Activated T-helper 2 cell treated with anti-CD3 and anti-CD28 coated beads, Interferon-gamma antibody, Interleukin-2, Interleukin-4, amounts not matched to agents 10 μg/mL and 5 μg/mL and 100 μg/mL, durations not matched to agents 14 hours and 24 hours and 36 hours (primary cell): ENCODE results near the gene SGMS1. TPM values are rescaled to one million over a fixed set of nuclear protein-coding genes. Genes with fewer than 3 reads are reported as not detected.

Experiments used
- DNase-seq: peaks from one replicate; pipeline ENCODE4 v3.0.0; 2021; ENCODE audit warnings: low spot score
- H3K27ac Mint-ChIP-seq: one replicate; pipeline ENCODE4 v1.8.0; 2021; ENCODE audit warnings: mixed read lengths
- H3K27me3 Mint-ChIP-seq: one replicate; pipeline ENCODE4 v1.8.0; 2021; ENCODE audit warnings: low read depth, mixed read lengths
- H3K36me3 Mint-ChIP-seq: one replicate; pipeline ENCODE4 v1.8.0; 2021; ENCODE audit warnings: low read depth, mixed read lengths
- H3K4me1 Mint-ChIP-seq: one replicate; pipeline ENCODE4 v1.8.0; 2021; ENCODE audit warnings: low read depth, mixed read lengths
- H3K4me3 Mint-ChIP-seq: one replicate; pipeline ENCODE4 v1.8.0; 2021; ENCODE audit warnings: low read depth, mild to moderate bottlenecking, moderate library complexity, mixed read lengths
- H3K9me3 Mint-ChIP-seq: one replicate; pipeline ENCODE4 v1.8.0; 2021; ENCODE audit warnings: mixed read lengths
- intact Hi-C: fragments of 100-400 bp; cut with micrococcal nuclease; formaldehyde crosslinking; loops from one replicate; pipeline ENCODE4 v1.15.1; 2023
- total RNA-seq: library from RNA; stranded (reverse); gene quantifications from 2 replicates; pipeline ENCODE4 v1.2.3, GENCODE V29; 2022

The SGMS1 gene
- total RNA-seq, 1 donor from 2014 or later, result 10.7 TPM

DNA sequence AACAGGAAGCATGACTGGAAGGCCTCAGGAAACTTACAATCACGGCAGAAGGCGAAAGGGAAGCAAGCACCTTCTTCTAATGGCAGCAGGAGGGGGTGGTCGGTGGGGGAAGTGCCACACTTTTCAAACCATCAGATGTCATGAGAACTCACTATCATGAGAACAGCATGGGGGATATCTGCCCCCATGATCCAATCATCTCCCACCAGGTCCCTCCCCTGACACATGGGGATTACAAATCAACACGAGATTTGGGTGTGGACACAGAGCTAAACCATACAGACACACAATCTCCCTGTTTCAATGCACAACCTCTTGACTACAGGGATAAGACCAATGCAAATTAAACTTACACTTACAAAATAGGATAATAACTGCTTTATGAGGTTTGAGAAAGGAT lies 97.6 kb downstream of the SGMS1 start:
- Mint-ChIP-seq H3K36me3 (peaks cover 10% of the 10 kb centered on the region), H3K4me3 (no peak overlapping the region), H3K27me3 (peaks cover 2% of the 10 kb centered on the region), H3K27ac (no peak overlapping the region), H3K4me1 (peaks cover 14% of the 10 kb centered on the region), H3K9me3 (no peaks in the 10 kb centered on the region)
- intact Hi-C loops, result no loop called here
- DNase-seq, result no peak

DNA sequence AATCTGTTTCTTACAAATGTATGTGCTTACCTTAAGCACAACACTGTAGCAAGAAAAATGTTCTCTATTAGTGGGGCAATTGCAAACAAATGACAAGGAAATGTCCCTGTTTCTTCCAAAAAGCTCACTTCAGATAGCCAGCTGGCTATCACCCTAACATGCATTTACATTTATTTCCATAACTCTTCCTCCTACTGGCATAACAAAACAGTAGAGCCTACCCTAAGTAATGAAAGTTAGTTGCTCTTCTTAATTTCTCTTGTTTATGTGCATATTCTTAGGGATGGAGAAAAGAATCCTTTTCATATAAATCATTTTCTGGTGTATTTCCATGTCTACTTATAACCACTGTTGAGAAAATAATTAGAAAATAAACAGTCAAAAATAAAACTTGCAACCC lies 100.4 kb downstream of the SGMS1 start:
- H3K4me1 Mint-ChIP-seq, result peaks cover 13% of the 10 kb centered on the region
- H3K9me3 Mint-ChIP-seq, result no peaks in the 10 kb centered on the region

DNA sequence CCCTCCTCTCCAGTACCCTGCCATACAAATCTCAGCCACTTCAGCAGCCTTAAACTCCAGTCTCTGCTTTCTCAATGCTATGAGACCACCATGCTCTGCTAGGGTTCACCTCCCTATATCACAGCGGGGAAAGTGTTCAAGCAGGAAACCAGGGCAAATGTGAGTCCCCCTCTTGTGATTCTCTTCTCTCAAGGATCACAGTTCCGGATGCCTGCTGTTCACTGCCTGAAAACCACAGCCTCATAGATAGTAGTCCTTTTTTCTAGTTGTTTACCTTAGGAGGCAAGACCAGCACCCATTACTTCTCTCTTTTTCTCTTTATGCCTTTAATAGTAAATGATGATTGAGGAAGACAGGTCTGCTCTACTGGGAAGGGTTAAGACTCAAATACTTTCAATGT lies 100.8 kb downstream of the SGMS1 start:
- Mint-ChIP-seq H3K27me3 (peaks cover 4% of the 10 kb centered on the region), H3K27ac (no peak overlapping the region), H3K4me3 (no peak overlapping the region), H3K4me1 (peaks cover 13% of the 10 kb centered on the region), H3K9me3 (no peaks in the 10 kb centered on the region), H3K36me3 (peaks cover 10% of the 10 kb centered on the region)
- intact Hi-C loops, result no loop called here
- no peak for DNase-seq

More for the DNA sequence above, 100.4 kb downstream of the SGMS1 start:
- no peak overlapping the region for H3K27ac Mint-ChIP-seq
- intact Hi-C loops, result no loop called here
- DNase-seq, result no peak
- H3K4me3 Mint-ChIP-seq, result no peak overlapping the region
- peaks cover 10% of the 10 kb centered on the region for H3K36me3 Mint-ChIP-seq
- peaks cover 2% of the 10 kb centered on the region for H3K27me3 Mint-ChIP-seq

DNA sequence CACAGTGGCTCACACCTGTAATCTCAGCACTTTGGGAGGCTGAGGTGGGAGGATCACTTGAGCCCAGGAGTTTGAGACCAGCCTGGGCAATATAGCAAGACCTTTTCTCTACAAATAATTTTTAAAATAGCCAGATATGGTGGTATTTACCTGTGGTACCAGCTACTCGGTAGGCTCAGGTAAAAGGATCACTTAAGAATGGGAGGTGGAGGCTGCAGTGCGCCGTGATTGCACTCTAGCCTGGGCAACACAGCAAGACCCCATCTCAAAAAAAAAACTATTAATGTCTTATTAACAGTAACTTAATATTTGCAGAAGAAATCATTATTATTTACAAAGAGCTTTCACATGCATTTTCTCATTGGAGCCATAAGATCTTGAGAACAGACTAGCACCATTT lies 103.6 kb downstream of the SGMS1 start:
- Mint-ChIP-seq H3K9me3 (no peaks in the 10 kb centered on the region), H3K27me3 (peaks cover 16% of the 10 kb centered on the region), H3K4me3 (no peak overlapping the region), H3K27ac (no peak overlapping the region), H3K36me3 (peaks cover 4% of the 10 kb centered on the region), H3K4me1 (peaks cover 10% of the 10 kb centered on the region)
- no peak for DNase-seq
- intact Hi-C loops, result no loop called here

DNA sequence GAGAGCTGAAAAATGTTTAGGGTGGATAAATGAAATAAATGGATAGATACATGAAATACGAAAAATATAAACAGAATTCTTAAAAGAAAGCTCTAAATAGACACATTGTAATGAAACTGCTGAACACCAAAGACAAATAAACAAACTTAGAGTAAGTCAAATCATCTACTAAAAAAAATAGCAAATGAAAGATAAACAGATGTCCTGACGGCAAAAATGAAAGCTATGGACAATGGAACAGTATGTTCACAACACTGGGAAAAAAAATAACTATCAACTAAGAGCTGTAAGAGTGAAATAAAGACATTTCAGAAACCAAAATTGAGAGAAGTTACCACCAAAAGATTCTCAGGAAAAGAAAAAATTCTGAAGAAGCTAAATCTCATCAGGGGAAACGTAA lies 106.1 kb downstream of the SGMS1 start:
- Mint-ChIP-seq H3K36me3 (peaks cover 3% of the 10 kb centered on the region), H3K4me1 (peaks cover 16% of the 10 kb centered on the region)

DNA sequence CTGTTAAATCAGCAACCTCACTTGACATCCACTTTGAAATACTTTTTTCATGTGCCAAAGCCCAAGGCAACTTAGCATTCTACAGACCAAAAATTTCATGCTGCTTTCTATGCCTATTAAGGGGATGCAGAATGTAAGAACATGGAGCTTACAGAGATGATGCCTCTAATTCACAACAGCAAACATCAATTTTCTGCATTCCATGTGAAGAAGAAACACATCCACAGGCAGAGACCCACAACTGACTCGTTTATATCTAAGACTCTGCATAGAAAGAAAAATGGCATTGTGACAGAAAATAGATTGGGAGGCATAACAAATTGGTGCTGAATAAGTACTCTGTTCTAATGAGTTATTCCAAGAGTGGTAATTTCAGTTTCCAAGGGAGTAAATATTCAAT lies 107.6 kb downstream of the SGMS1 start:
- Mint-ChIP-seq H3K27me3 (peaks cover 15% of the 10 kb centered on the region), H3K4me1 (peaks cover 30% of the 10 kb centered on the region), H3K9me3 (no peaks in the 10 kb centered on the region), H3K27ac (no peak overlapping the region), H3K4me3 (no peak overlapping the region), H3K36me3 (peaks cover 3% of the 10 kb centered on the region)
- intact Hi-C loops, result no loop called here
- no peak for DNase-seq

More for the DNA sequence above, 106.1 kb downstream of the SGMS1 start:
- H3K27ac Mint-ChIP-seq, result no peak overlapping the region
- no peak for DNase-seq
- H3K4me3 Mint-ChIP-seq, result no peak overlapping the region
- no peaks in the 10 kb centered on the region for H3K9me3 Mint-ChIP-seq
- H3K27me3 Mint-ChIP-seq, result peaks cover 15% of the 10 kb centered on the region
- intact Hi-C loops, result no loop called here

DNA sequence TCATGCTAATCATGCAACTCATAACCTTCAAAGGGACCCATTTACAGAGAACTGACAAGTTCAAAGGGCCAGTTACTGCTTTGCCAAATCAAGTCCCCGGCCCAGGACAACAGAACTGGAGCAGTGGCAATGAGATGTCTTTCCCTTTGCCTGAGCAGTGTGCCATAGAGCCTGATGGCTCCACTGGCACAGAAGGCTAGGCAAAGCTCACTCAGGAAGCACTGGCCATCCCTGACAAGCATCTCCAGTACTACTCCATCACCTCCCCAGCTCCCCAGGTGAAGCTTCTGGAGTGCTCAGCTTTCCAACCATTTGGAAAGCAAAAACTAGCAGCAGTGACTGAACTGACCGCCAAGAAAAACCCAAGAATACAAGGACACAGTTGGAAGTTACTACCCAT lies 108.3 kb downstream of the SGMS1 start:
- no peaks in the 10 kb centered on the region for H3K9me3 Mint-ChIP-seq
- DNase-seq, result no peak
- peaks cover 3% of the 10 kb centered on the region for H3K36me3 Mint-ChIP-seq
- no peak overlapping the region for H3K27ac Mint-ChIP-seq
- H3K4me3 Mint-ChIP-seq, result no peak overlapping the region
- H3K4me1 Mint-ChIP-seq, result peaks cover 37% of the 10 kb centered on the region
- H3K27me3 Mint-ChIP-seq, result peaks cover 15% of the 10 kb centered on the region
- intact Hi-C loops, result no loop called here

DNA sequence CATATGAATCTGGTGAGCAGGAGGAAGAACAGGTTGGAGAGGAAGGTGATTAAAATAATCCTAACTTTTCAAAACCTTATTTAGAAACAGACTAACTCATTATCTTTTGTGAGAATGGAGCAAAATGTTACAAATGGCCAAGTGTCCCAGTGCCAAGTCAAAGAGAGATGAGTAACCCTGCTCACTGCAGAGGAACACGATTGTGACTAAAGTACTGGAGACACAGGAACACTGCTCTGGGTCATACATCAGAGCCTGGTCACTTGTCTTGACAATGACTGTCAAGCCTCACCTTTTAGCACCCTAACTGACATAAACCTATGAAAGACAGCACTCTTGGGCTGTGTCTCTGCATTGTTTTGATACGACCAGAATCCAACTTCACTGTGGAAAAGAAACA lies 108.8 kb downstream of the SGMS1 start:
- Mint-ChIP-seq H3K9me3 (no peaks in the 10 kb centered on the region), H3K27me3 (peaks cover 15% of the 10 kb centered on the region), H3K27ac (no peak overlapping the region), H3K36me3 (peaks cover 3% of the 10 kb centered on the region), H3K4me1 (peaks cover 41% of the 10 kb centered on the region), H3K4me3 (no peak overlapping the region)
- DNase-seq, result no peak
- intact Hi-C loops, result loop anchor here (5.0 kb wide), 2 partner anchors 253 to 1338 kb away; no protein-coding TSS in a partner anchor

DNA sequence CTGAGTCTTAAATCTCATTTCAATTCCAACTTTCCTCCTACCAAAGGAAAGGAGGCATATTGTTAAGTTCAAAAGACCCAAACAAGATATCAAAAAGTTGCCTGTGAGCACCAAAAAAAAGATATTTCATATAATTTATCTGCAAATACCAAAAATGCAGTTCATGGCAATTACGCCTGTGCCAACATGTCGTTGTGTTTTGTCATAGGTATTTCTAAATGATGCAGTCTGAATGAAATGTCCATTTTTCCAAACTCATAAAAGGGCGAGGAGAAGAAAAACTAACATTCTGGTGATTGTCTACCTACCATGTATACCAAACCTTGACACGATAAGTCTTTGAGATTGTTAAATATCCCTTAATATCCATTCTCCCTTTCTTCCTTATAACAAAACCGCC lies 109.8 kb downstream of the SGMS1 start:
- Mint-ChIP-seq H3K27ac (no peak overlapping the region), H3K36me3 (peaks cover 3% of the 10 kb centered on the region), H3K9me3 (no peaks in the 10 kb centered on the region), H3K27me3 (peaks cover 15% of the 10 kb centered on the region), H3K4me3 (no peak overlapping the region), H3K4me1 (peaks cover 51% of the 10 kb centered on the region)
- intact Hi-C loops, result loop anchor here (1.0 to 5.0 kb wide), 4 partner anchors 13 to 1337 kb away; no protein-coding TSS in a partner anchor
- no peak for DNase-seq

DNA sequence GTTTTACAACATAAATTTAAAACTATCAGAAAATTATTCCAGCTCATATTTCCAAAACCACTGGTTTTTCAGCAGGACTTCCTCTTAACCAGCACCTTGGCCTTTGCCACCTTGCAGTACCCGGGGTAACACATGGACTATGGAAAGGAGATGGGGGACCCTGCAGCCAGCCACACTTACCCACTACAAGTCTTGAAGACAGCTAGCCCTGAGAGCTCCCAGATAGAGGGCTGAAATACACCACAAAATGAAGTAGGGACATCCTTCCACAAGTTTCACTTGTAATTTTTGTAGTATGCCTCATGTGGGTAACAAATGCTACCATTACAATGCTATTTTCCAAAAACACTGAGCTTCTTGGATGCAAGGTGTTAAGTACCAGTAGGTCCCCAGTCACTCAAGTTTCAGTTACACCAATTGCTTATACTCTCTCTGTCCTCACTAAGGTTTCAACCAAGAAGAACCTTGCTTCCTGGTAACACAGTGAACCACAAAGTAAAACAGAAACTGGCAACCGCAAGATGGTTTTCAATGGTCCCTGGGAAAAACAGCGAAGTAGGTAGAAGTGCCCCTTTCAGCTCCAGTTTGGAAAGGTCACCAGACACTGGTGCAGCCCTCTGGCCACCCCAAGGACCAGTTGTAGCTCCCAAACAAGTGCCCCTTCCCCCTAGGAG lies 110.9 kb downstream of the SGMS1 start:
- intact Hi-C loops, result loop anchor here (1.0 to 5.0 kb wide), 5 partner anchors 14 to 1336 kb away; no protein-coding TSS in a partner anchor
- Mint-ChIP-seq H3K27me3 (peaks cover 12% of the 10 kb centered on the region), H3K4me1 (peaks cover 61% of the 10 kb centered on the region), H3K9me3 (no peaks in the 10 kb centered on the region), H3K27ac (peak overlapping the region; percentile 20), H3K36me3 (peaks cover 3% of the 10 kb centered on the region), H3K4me3 (no peak overlapping the region)
- DNase-seq, result peak; percentile 49

DNA sequence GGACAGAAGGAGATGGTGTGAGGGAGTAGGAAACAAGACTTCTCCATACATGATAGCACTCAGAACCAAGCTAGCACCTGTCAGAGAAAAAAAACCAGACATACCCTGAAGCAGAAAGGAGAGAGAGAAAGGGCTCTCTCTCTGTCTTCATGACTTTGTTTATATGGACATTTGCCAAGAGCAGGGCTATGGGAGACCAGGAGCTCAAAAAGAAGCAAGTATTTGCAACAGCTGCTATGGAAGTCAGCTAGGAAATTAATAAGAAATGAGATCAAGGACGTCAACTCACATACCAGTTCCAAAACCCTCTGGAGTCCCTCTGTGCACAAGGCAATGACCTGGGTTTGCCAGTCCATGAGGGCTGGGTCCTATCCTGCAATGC lies 111.6 kb downstream of the SGMS1 start:
- Mint-ChIP-seq H3K9me3 (no peaks in the 10 kb centered on the region), H3K27ac (peak overlapping the region; percentile 76), H3K4me3 (peak overlapping the region; percentile 7), H3K4me1 (peaks cover 63% of the 10 kb centered on the region), H3K36me3 (no peaks in the 10 kb centered on the region), H3K27me3 (peaks cover 6% of the 10 kb centered on the region)
- intact Hi-C loops, result loop anchor here (1.0 to 5.0 kb wide), 4 partner anchors 15 to 1335 kb away; no protein-coding TSS in a partner anchor
- DNase-seq, result no peak

DNA sequence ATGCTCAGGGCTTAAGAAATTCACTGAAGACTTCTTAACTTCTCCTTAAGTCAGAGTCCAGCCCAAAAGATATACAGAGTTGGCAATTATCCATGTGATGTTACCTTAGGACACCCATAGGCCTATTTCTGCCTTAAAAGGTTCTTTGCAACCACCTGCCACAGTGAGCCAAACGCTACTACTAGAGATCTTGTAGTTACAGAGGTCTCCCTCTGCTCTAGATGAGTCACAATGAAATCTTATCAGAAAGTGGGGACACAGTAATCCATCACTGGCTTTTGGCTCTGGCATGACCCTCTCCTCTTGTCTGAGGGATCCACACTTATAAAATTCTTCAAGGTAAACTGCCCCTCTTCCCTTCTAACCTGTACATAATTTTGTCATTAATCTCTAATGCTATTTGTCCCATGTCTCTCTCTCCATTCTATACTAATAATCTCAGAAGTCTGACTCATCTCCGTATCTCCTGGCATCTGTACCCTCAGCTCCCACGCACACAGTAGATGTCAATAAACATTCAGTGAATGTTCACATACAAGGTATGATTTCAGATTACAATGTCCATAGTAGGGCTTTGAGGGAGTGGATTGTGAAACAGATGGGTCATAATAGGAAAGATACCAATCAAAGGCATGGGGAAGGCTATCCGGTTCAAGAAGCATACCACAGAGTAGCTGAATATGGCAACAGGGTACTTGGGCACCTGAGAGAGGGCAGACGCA lies 112.1 kb downstream of the SGMS1 start:
- intact Hi-C loops, result loop anchor here (1.0 to 5.0 kb wide), 6 partner anchors 9 to 1334 kb away; no protein-coding TSS in a partner anchor
- Mint-ChIP-seq H3K36me3 (no peaks in the 10 kb centered on the region), H3K4me3 (peak overlapping the region; percentile 7), H3K4me1 (peaks cover 69% of the 10 kb centered on the region), H3K9me3 (no peaks in the 10 kb centered on the region), H3K27ac (peak overlapping the region; percentile 76), H3K27me3 (peaks cover 2% of the 10 kb centered on the region)
- DNase-seq, result no peak
